Measurements from ENCODE around the gene FASN.

Gene FASN

GRCh38 chr17:82113941-82114340, 15.9 kb upstream of the FASN start:
- Histone ChIP-seq H3K27ac (ENCODE audit: low read length, poor library complexity, severe bottlenecking) (no peak overlapping the region), H3K79me1 (replicated peaks; ENCODE audit: low read length, poor library complexity, severe bottlenecking) (peaks cover 4% of the 10 kb centered on the region), H2BK5ac (ENCODE audit: low read depth, low read length, poor library complexity, severe bottlenecking) (no peak overlapping the region), H3K4me1 (ENCODE audit: control insufficient read depth, insufficient read depth, low read depth, low read length) (no peaks in the 10 kb centered on the region), H3K14ac (ENCODE audit: low read length in 2 of 2) (no peak overlapping the region), H2AFZ (ENCODE audit: low read depth, low read length) (no peak overlapping the region), H2BK12ac (ENCODE audit: low read length in 2 of 2) (no peak overlapping the region), H2AK5ac (ENCODE audit: low read length, severe bottlenecking) (no peak overlapping the region), H3K4me3 (ENCODE audit: insufficient read depth in 1 of 2, low read depth in 1 of 2, low read length in 2 of 2) (no peak overlapping the region), H3K36me3 (ENCODE audit: control insufficient read depth in 1 of 2, insufficient read depth in 2 of 2, low read depth in 1 of 2, low read length in 2 of 2) (peaks cover 28 to 35% of the 10 kb centered on the region in 2 experiments), H2BK120ac (ENCODE audit: low read depth, low read length) (no peak overlapping the region), H3K9me3 (ENCODE audit: control insufficient read depth, low read length) (no peaks in the 10 kb centered on the region), H3K9ac (ENCODE audit: low read length) (no peak overlapping the region), H3K23ac (ENCODE audit: low read length in 2 of 2) (no peak overlapping the region), H2BK15ac (ENCODE audit: low read depth, poor library complexity, severe bottlenecking) (no peak overlapping the region), H3K4me2 (ENCODE audit: low read length, poor library complexity, severe bottlenecking) (no peak overlapping the region), H4K91ac (ENCODE audit: low read length) (no peak overlapping the region), H3K18ac (ENCODE audit: low read depth in 1 of 2, low read length in 2 of 2) (no peak overlapping the region), H4K8ac (ENCODE audit: low read length) (no peak overlapping the region), H3K4ac (ENCODE audit: low read depth in 1 of 2, low read length in 2 of 2) (no peak overlapping the region), H3K27me3 (ENCODE audit: control insufficient read depth in 1 of 2, insufficient read depth in 1 of 2, low read length in 2 of 2) (no peaks in the 10 kb centered on the region)
- no peak for DNase-seq
- 92% methylated on average over 12 of the region's 13 CpGs for WGBS

GRCh38 chr17:82113422-82113821, 15.4 kb upstream of the FASN start:
- H2BK15ac ChIP-seq (ENCODE audit: low read depth, poor library complexity, severe bottlenecking): no peak overlapping the region
- H2BK5ac ChIP-seq (ENCODE audit: low read depth, low read length, poor library complexity, severe bottlenecking): no peak overlapping the region
- peaks cover 4% of the 10 kb centered on the region for H3K79me1 ChIP-seq (replicated peaks; ENCODE audit: low read length, poor library complexity, severe bottlenecking)
- no peak overlapping the region for H2BK120ac ChIP-seq (ENCODE audit: low read depth, low read length)
- H3K18ac ChIP-seq (ENCODE audit: low read depth in 1 of 2, low read length in 2 of 2): no peak overlapping the region
- WGBS: 88% methylated on average over 7 of the region's 9 CpGs
- no peak overlapping the region for H3K27ac ChIP-seq (ENCODE audit: low read length, poor library complexity, severe bottlenecking)
- H3K4me2 ChIP-seq (ENCODE audit: low read length, poor library complexity, severe bottlenecking): no peak overlapping the region
- no peaks in the 10 kb centered on the region for H3K4me1 ChIP-seq (ENCODE audit: control insufficient read depth, insufficient read depth, low read depth, low read length)
- no peak overlapping the region for H2BK12ac ChIP-seq (ENCODE audit: low read length in 2 of 2)
- no peak overlapping the region for H3K14ac ChIP-seq (ENCODE audit: low read length in 2 of 2)
- H3K9ac ChIP-seq (ENCODE audit: low read length): no peak overlapping the region
- no peak overlapping the region for H4K91ac ChIP-seq (ENCODE audit: low read length)
- H3K9me3 ChIP-seq (ENCODE audit: control insufficient read depth, low read length): no peaks in the 10 kb centered on the region
- H3K36me3 ChIP-seq (ENCODE audit: control insufficient read depth in 1 of 2, insufficient read depth in 2 of 2, low read depth in 1 of 2, low read length in 2 of 2): peaks cover 30 to 38% of the 10 kb centered on the region in 2 experiments
- no peak overlapping the region for H3K4me3 ChIP-seq (ENCODE audit: insufficient read depth in 1 of 2, low read depth in 1 of 2, low read length in 2 of 2)
- H2AK5ac ChIP-seq (ENCODE audit: low read length, severe bottlenecking): no peak overlapping the region
- no peak overlapping the region for H3K4ac ChIP-seq (ENCODE audit: low read depth in 1 of 2, low read length in 2 of 2)
- no peak overlapping the region for H2AFZ ChIP-seq (ENCODE audit: low read depth, low read length)
- H3K27me3 ChIP-seq (ENCODE audit: control insufficient read depth in 1 of 2, insufficient read depth in 1 of 2, low read length in 2 of 2): no peaks in the 10 kb centered on the region
- H4K8ac ChIP-seq (ENCODE audit: low read length): no peak overlapping the region
- no peak for DNase-seq
- H3K23ac ChIP-seq (ENCODE audit: low read length in 2 of 2): no peak overlapping the region

GRCh38 chr17:82112914-82113311, 14.9 kb upstream of the FASN start:
- H3K36me3 ChIP-seq (ENCODE audit: control insufficient read depth in 1 of 2, insufficient read depth in 2 of 2, low read depth in 1 of 2, low read length in 2 of 2): peaks cover 30 to 38% of the 10 kb centered on the region in 2 experiments
- H3K14ac ChIP-seq (ENCODE audit: low read length in 2 of 2): no peak overlapping the region
- H3K4me1 ChIP-seq (ENCODE audit: control insufficient read depth, insufficient read depth, low read depth, low read length): no peaks in the 10 kb centered on the region
- H4K91ac ChIP-seq (ENCODE audit: low read length): no peak overlapping the region
- no peak overlapping the region for H4K8ac ChIP-seq (ENCODE audit: low read length)
- no peak overlapping the region for H2BK15ac ChIP-seq (ENCODE audit: low read depth, poor library complexity, severe bottlenecking)
- no peak overlapping the region for H3K4ac ChIP-seq (ENCODE audit: low read depth in 1 of 2, low read length in 2 of 2)
- H2BK5ac ChIP-seq (ENCODE audit: low read depth, low read length, poor library complexity, severe bottlenecking): no peak overlapping the region
- no peak overlapping the region for H3K23ac ChIP-seq (ENCODE audit: low read length in 2 of 2)
- no peak overlapping the region for H3K4me2 ChIP-seq (ENCODE audit: low read length, poor library complexity, severe bottlenecking)
- H3K9me3 ChIP-seq (ENCODE audit: control insufficient read depth, low read length): no peaks in the 10 kb centered on the region
- H2AFZ ChIP-seq (ENCODE audit: low read depth, low read length): no peak overlapping the region
- H3K18ac ChIP-seq (ENCODE audit: low read depth in 1 of 2, low read length in 2 of 2): no peak overlapping the region
- 97% methylated on average over 4 of the region's 6 CpGs for WGBS
- H2BK12ac ChIP-seq (ENCODE audit: low read length in 2 of 2): no peak overlapping the region
- no peak overlapping the region for H3K9ac ChIP-seq (ENCODE audit: low read length)
- H3K79me1 ChIP-seq (replicated peaks; ENCODE audit: low read length, poor library complexity, severe bottlenecking): peaks cover 4% of the 10 kb centered on the region
- H3K27ac ChIP-seq (ENCODE audit: low read length, poor library complexity, severe bottlenecking): no peak overlapping the region
- H3K4me3 ChIP-seq (ENCODE audit: insufficient read depth in 1 of 2, low read depth in 1 of 2, low read length in 2 of 2): no peak overlapping the region
- no peak for DNase-seq
- no peaks in the 10 kb centered on the region for H3K27me3 ChIP-seq (ENCODE audit: control insufficient read depth in 1 of 2, insufficient read depth in 1 of 2, low read length in 2 of 2)
- no peak overlapping the region for H2BK120ac ChIP-seq (ENCODE audit: low read depth, low read length)
- no peak overlapping the region for H2AK5ac ChIP-seq (ENCODE audit: low read length, severe bottlenecking)

- Histone ChIP-seq H2AK5ac (ENCODE audit: low read length, severe bottlenecking) (no peak overlapping the region), H2BK12ac (ENCODE audit: low read length in 2 of 2) (no peak overlapping the region), H2BK15ac (ENCODE audit: low read depth, poor library complexity, severe bottlenecking) (no peak overlapping the region), H3K18ac (ENCODE audit: low read depth in 1 of 2, low read length in 2 of 2) (no peak overlapping the region), H3K36me3 (ENCODE audit: control insufficient read depth in 1 of 2, insufficient read depth in 2 of 2, low read depth in 1 of 2, low read length in 2 of 2) (peaks cover 30 to 42% of the 10 kb centered on the region in 2 experiments), H2BK120ac (ENCODE audit: low read depth, low read length) (no peak overlapping the region), H3K9me3 (ENCODE audit: control insufficient read depth, low read length) (no peaks in the 10 kb centered on the region), H3K14ac (ENCODE audit: low read length in 2 of 2) (no peak overlapping the region), H3K27me3 (ENCODE audit: control insufficient read depth in 1 of 2, insufficient read depth in 1 of 2, low read length in 2 of 2) (no peaks in the 10 kb centered on the region), H3K4me2 (ENCODE audit: low read length, poor library complexity, severe bottlenecking) (no peak overlapping the region), H3K27ac (ENCODE audit: low read length, poor library complexity, severe bottlenecking) (no peak overlapping the region), H3K4me3 (ENCODE audit: insufficient read depth in 1 of 2, low read depth in 1 of 2, low read length in 2 of 2) (no peak overlapping the region), H4K8ac (ENCODE audit: low read length) (no peak overlapping the region), H3K4me1 (ENCODE audit: control insufficient read depth, insufficient read depth, low read depth, low read length) (peaks cover 3% of the 10 kb centered on the region), H3K4ac (ENCODE audit: low read depth in 1 of 2, low read length in 2 of 2) (no peak overlapping the region), H2BK5ac (ENCODE audit: low read depth, low read length, poor library complexity, severe bottlenecking) (no peak overlapping the region), H2AFZ (ENCODE audit: low read depth, low read length) (no peak overlapping the region), H4K91ac (ENCODE audit: low read length) (no peak overlapping the region), H3K9ac (ENCODE audit: low read length) (no peak overlapping the region), H3K23ac (ENCODE audit: low read length in 2 of 2) (no peak overlapping the region), H3K79me1 (replicated peaks; ENCODE audit: low read length, poor library complexity, severe bottlenecking) (peaks cover 4% of the 10 kb centered on the region)
- 92% methylated on average over 18 of the region's 18 CpGs for WGBS
- DNase-seq: no peak
These were observed 14.3 kb upstream of the FASN start for GRCh38 chr17:82112181-82112913.

All from mesenchymal stem cell (in vitro differentiated cells and primary cell).